HCT116 (cell line): ENCODE data around the gene TMPRSS7. TPM values are rescaled to one million over a fixed set of nuclear protein-coding genes. Genes with fewer than 3 reads are reported as not detected.

Source experiments
- ATAC-seq: fragments of 200-7000 bp; cut with Tn5 transposase; 2 replicates; pipeline ENCODE4 v1.9.1; 2020; ENCODE audit warnings: mild to moderate bottlenecking, moderate library complexity
- BruUV-seq: library from RNA; stranded (reverse); fragments of 400-500 nt; replicated peaks from 2 replicates; lab custom pipeline; 2021; lab: Mats Ljungman, UMichigan
- CTCF ChIA-PET: fragments of 300-600 bp; sonication (Branson Sonifier 250); formaldehyde crosslinking; loops from one replicate; lab custom pipeline; 2021; ENCODE audit warnings: antibody characterized with exemption; lab: Charles Lee
- POLR2A ChIA-PET: fragments of 300-600, 350-600 bp; sonication (Branson Sonifier 250); formaldehyde crosslinking; loops from one replicate; lab custom pipeline; 2021; ENCODE audit warnings: antibody characterized with exemption; lab: Charles Lee
- RAD21 ChIA-PET, 2 experiments: fragments of 300-600 bp; sonication (Branson Sonifier 250); formaldehyde crosslinking; loops; one replicate each; lab custom pipeline; 2023; ENCODE audit warnings: low total read pairs in 2 of 2; ENCODE audit not compliant: uncharacterized antibody in 2 of 2, unreplicated experiment in 2 of 2, low non-redundant PET in 1 of 2; lab: Charles Lee
- DNase-seq: peaks from one replicate; pipeline ENCODE4 v3.0.0-alpha.2; 2010; ENCODE audit warnings: low read depth, low spot score
- H2AFZ ChIP-seq: fragments of 200-600 bp; shearing (Covaris generic), sonication (generic); 2 replicates; pipeline ENCODE4 v1.6.1; 2017; ENCODE audit warnings: low read depth, mixed run types, mixed read lengths, antibody characterized with exemption, low read length; ENCODE audit not compliant: poor library complexity, severe bottlenecking
- H3K27ac ChIP-seq: 2 replicates; pipeline ENCODE4 v1.5.1; 2012; ENCODE audit warnings: low read depth, low read length
- H3K27me3 ChIP-seq: fragments of 200-600 bp; sonication (generic); 2 replicates; pipeline ENCODE4 v1.6.1; 2016; ENCODE audit warnings: mixed run types, low read length, mixed read lengths; ENCODE audit not compliant: insufficient read depth
- H3K36me3 ChIP-seq, 2 experiments: fragments of 200-500 bp in 1 of 2; fragments of 200-600 bp in 1 of 2; sonication (Bioruptor generic) in 1 of 2; sonication (generic) in 1 of 2; 2 replicates each; pipeline versions ENCODE4 v1.5.1 to v1.6.1; 2014 to 2016; ENCODE audit warnings: low read length in 2 of 2, inconsistent platforms in 1 of 2, mixed read lengths in 1 of 2, mixed run types in 1 of 2; ENCODE audit not compliant: insufficient read depth in 2 of 2, control insufficient read depth in 1 of 2
- H3K4me1 ChIP-seq, 2 experiments: fragments of 200-600 bp in 1 of 2; sonication (generic) in 1 of 2; 2 replicates each; pipeline versions ENCODE4 v1.5.1 to v1.6.1; 2012 to 2017; ENCODE audit warnings: low read length in 2 of 2, inconsistent platforms in 1 of 2, mild to moderate bottlenecking in 1 of 2, mixed read lengths in 1 of 2, mixed run types in 1 of 2, moderate library complexity in 1 of 2; ENCODE audit not compliant: insufficient read depth in 2 of 2, control insufficient read depth in 1 of 2
- H3K4me2 ChIP-seq: fragments of 200-600 bp; sonication (generic); 2 replicates; pipeline ENCODE4 v1.6.1; 2017; ENCODE audit warnings: mixed run types, low read length, mixed read lengths
- H3K4me3 ChIP-seq, 2 experiments: fragments of 200-600 bp in 1 of 2; sonication (generic) in 1 of 2; replicated peaks in 1 of 2; 2 replicates each; pipeline ENCODE4 v1.5.1; 2011 to 2016; ENCODE audit warnings: low read length in 2 of 2, control low read depth in 1 of 2, low read depth in 1 of 2, mild to moderate bottlenecking in 1 of 2, mixed read lengths in 1 of 2, mixed run types in 1 of 2
- H3K79me2 ChIP-seq: fragments of 200-600 bp; sonication (generic); 2 replicates; pipeline ENCODE4 v1.6.1; 2017; ENCODE audit warnings: mild to moderate bottlenecking, mixed run types, low read length, moderate library complexity, mixed read lengths; ENCODE audit not compliant: insufficient read depth
- H3K9ac ChIP-seq: fragments of 200-600 bp; sonication (generic); 2 replicates; pipeline ENCODE4 v1.6.1; 2016; ENCODE audit warnings: low read length, mixed read lengths
- H3K9me2 ChIP-seq: fragments of 200-600 bp; sonication (generic), shearing (Covaris generic); 2 replicates; pipeline ENCODE4 v1.6.1; 2017; ENCODE audit warnings: mixed run types, mild to moderate bottlenecking, moderate library complexity; ENCODE audit not compliant: insufficient read depth
- H3K9me3 ChIP-seq, 2 experiments: fragments of 200-500 bp in 1 of 2; fragments of 200-600 bp in 1 of 2; sonication (Bioruptor generic) in 1 of 2; sonication (generic) in 1 of 2; 2 replicates each; pipeline ENCODE4 v1.6.1; 2014 to 2017; ENCODE audit warnings: low read length in 2 of 2, mixed read lengths in 2 of 2, inconsistent platforms in 1 of 2, low read depth in 1 of 2, mild to moderate bottlenecking in 1 of 2, mixed run types in 1 of 2, moderate library complexity in 1 of 2; ENCODE audit not compliant: control insufficient read depth in 1 of 2, insufficient read depth in 1 of 2
- H4K20me1 ChIP-seq: fragments of 200-600 bp; sonication (generic), shearing (Covaris generic); 2 replicates; pipeline ENCODE4 v1.6.1; 2017; ENCODE audit warnings: mixed run types, mild to moderate bottlenecking, moderate library complexity; ENCODE audit not compliant: insufficient read depth
- ATF3 ChIP-seq: IDR thresholded peaks from 2 replicates; pipeline ENCODE4 v1.6.1; 2012
- CBX3 ChIP-seq: IDR thresholded peaks from 2 replicates; pipeline ENCODE4 v1.6.1; 2012; ENCODE audit warnings: low read depth
- CEBPB ChIP-seq: IDR thresholded peaks from 2 replicates; pipeline ENCODE4 v1.6.1; 2012; ENCODE audit warnings: low read depth
- CTCF ChIP-seq, 3 experiments: fragments of 200-600 bp in 1 of 3; sonication (generic) in 1 of 3; IDR thresholded peaks in 2 of 3; conservative IDR thresholded peaks in 1 of 3; 2 replicates each; pipeline ENCODE4 v1.5.1; 2012 to 2017; ENCODE audit warnings: low read depth in 2 of 3, low read length in 2 of 3, antibody characterized with exemption in 1 of 3, borderline replicate concordance in 1 of 3, control low read depth in 1 of 3, mild to moderate bottlenecking in 1 of 3, mixed read lengths in 1 of 3, mixed run types in 1 of 3, moderate library complexity in 1 of 3; ENCODE audit not compliant: insufficient read depth in 1 of 3
- EGR1 ChIP-seq: IDR thresholded peaks from 2 replicates; pipeline ENCODE4 v1.6.1; 2012; ENCODE audit warnings: low read depth
- ELF1 ChIP-seq: IDR thresholded peaks from 2 replicates; pipeline ENCODE4 v1.6.1; 2012; ENCODE audit warnings: low read depth, borderline replicate concordance
- EZH2 ChIP-seq: fragments of 200-600 bp; sonication (generic); IDR thresholded peaks from 2 replicates; pipeline ENCODE4 v1.6.1; 2017; ENCODE audit warnings: antibody characterized with exemption, mixed run types
- EZH2phosphoT487 ChIP-seq: fragments of 200-600 bp; IDR thresholded peaks from 2 replicates; pipeline ENCODE4 v1.6.1; 2018; ENCODE audit warnings: antibody characterized with exemption, borderline replicate concordance
- FOSL1 ChIP-seq: IDR thresholded peaks from 2 replicates; pipeline ENCODE4 v1.6.1; 2012; ENCODE audit warnings: low read depth
- JUND ChIP-seq: IDR thresholded peaks from 2 replicates; pipeline ENCODE4 v1.6.1; 2012
- MAX ChIP-seq: IDR thresholded peaks from 2 replicates; pipeline ENCODE4 v1.6.1; 2012
- POLR2AphosphoS5 ChIP-seq: IDR thresholded peaks from 2 replicates; pipeline ENCODE4 v1.6.1; 2011; ENCODE audit warnings: mild to moderate bottlenecking, low read depth, low read length, moderate library complexity
- RAD21 ChIP-seq: IDR thresholded peaks from 2 replicates; pipeline ENCODE4 v1.6.1; 2012; ENCODE audit warnings: low read depth, mild to moderate bottlenecking
- REST ChIP-seq: IDR thresholded peaks from 2 replicates; pipeline ENCODE4 v1.6.1; 2012; ENCODE audit warnings: low read depth
- SP1 ChIP-seq: IDR thresholded peaks from 2 replicates; pipeline ENCODE4 v1.6.1; 2012; ENCODE audit warnings: low read depth
- SRF ChIP-seq: IDR thresholded peaks from 2 replicates; pipeline ENCODE4 v1.6.1; 2012; ENCODE audit warnings: low read depth
- TCF7L2 ChIP-seq: IDR thresholded peaks from 2 replicates; pipeline ENCODE4 v1.7.0; 2011; ENCODE audit warnings: borderline replicate concordance, inconsistent platforms; ENCODE audit not compliant: insufficient read depth, insufficient read length; ENCODE audit errors: extremely low read depth
- YY1 ChIP-seq: IDR thresholded peaks from 2 replicates; pipeline ENCODE4 v1.6.1; 2011; ENCODE audit warnings: low read length, low read depth, moderate library complexity, mild to moderate bottlenecking; ENCODE audit not compliant: insufficient replicate concordance; ENCODE audit errors: extremely low read depth
- ZFX ChIP-seq: fragments of 450-650 bp; IDR thresholded peaks from 2 replicates; pipeline ENCODE4 v1.6.1; 2017
- intact Hi-C: fragments of 100-400 bp; cut with micrococcal nuclease; formaldehyde crosslinking; loops from 2 replicates; pipeline ENCODE4 v1.10.0; 2022
- total RNA-seq: library from RNA; stranded (reverse); gene quantifications from one replicate; pipeline ENCODE4 v1.2.1, GENCODE V29; 2021; ENCODE audit not compliant: unreplicated experiment

TMPRSS7 gene
- total RNA-seq, 1 experiment from 2014 or later, result not detected

- Histone ChIP-seq H3K4me2 (no peak overlapping the region), H3K9me2 (no peaks in the 10 kb centered on the region), H3K4me1 (peaks cover 0 to 4% of the 10 kb centered on the region in 2 experiments; a peak in 2 of 4 replicates), H3K79me2 (no peaks in the 10 kb centered on the region), H3K27me3 (no peaks in the 10 kb centered on the region), H3K27ac (no peak overlapping the region), H3K9me3 (no peaks in the 10 kb centered on the region), H3K4me3 (no peak overlapping the region), H3K36me3 (no peaks in the 10 kb centered on the region; a peak in 1 of 4 replicates), H4K20me1 (no peaks in the 10 kb centered on the region), H2AFZ (no peak overlapping the region), H3K9ac (no peak overlapping the region)
- intact Hi-C loops, result no loop called here
- DNase-seq, result no peak
- CTCF ChIA-PET, result interaction anchor here (1.0 kb wide), 1 partner anchor 16 kb away, joined by 3 read pairs; no protein-coding TSS in a partner anchor
- POLR2A ChIA-PET, result interaction anchor here (1.4 kb wide), 1 partner anchor 40 kb away, joined by 3 read pairs; the partner anchor contains the start of gene ABHD10
- BruUV-seq, result no TSS peak
- ATAC-seq, result no peak
- no peak for TF ChIP-seq SRF
- TF ChIP-seq CBX3, result no peak
- no peak for TF ChIP-seq FOSL1
- no peak for TF ChIP-seq REST
- TF ChIP-seq ELF1, result no peak
- no peak for TF ChIP-seq ZFX
- no peak for TF ChIP-seq EGR1
- TF ChIP-seq MAX, result no peak
- TF ChIP-seq RAD21, result no peak
- no peak for TF ChIP-seq EZH2phosphoT487
- TF ChIP-seq EZH2, result no peak
- TF ChIP-seq CEBPB, result no peak
- TF ChIP-seq ATF3, result no peak
- no peak for TF ChIP-seq SP1
- TF ChIP-seq POLR2AphosphoS5, result no peak
- no peak for TF ChIP-seq JUND
- TF ChIP-seq CTCF (IDR thresholded peaks at IDR 0.05 in 2 of 3, conservative IDR thresholded peaks at IDR 0.05 in 1 of 3; ENCODE audit: borderline replicate concordance in 1 of 3, insufficient read depth in 1 of 3, low read depth in 2 of 3, low read length in 2 of 3), result no peak
- no peak for TF ChIP-seq YY1
- TF ChIP-seq TCF7L2, result no peak
- RAD21 ChIA-PET, result no interaction called here
Observed at GRCh38 chr3:112018712-112019111, 15.8 kb upstream of the TMPRSS7 start.
